SH-SY5Y (cell line): Measurements from ENCODE around the gene GLRA3.

Experiments used
- GATA2 ChIP-seq: IDR thresholded peaks from 2 replicates; pipeline ENCODE4 v1.6.1; 2011; ENCODE audit warnings: mild to moderate bottlenecking, low read depth, low read length
- GATA3 ChIP-seq: IDR thresholded peaks from 2 replicates; pipeline ENCODE4 v1.6.1; 2011; ENCODE audit warnings: low read depth, mild to moderate bottlenecking, low read length, moderate library complexity

GRCh38 chr4:174752026-174752425 is 77.0 kb downstream of the GLRA3 start:
- no peak for TF ChIP-seq GATA2
- TF ChIP-seq GATA3, result no peak
